Stimulated activated CD4-positive, alpha-beta T cell treated with anti-CD3 and anti-CD28 coated beads, TNF-alpha, amount 100 ng/mL, for 4 hours (primary cell): ENCODE results near the gene CINP.
"Not testable (repeated sequence)": the region's sequence is repeated elsewhere in the genome, so short reads cannot be mapped to it uniquely, and the experiment has no call there.

Experiments used
- DNase-seq, 3 experiments: peaks; one replicate each; pipeline ENCODE4 v3.0.0-alpha.2; 2020; ENCODE audit warnings: low read depth in 3 of 3

Gene CINP

GRCh38 chr14:102320671-102321455, 41.8 kb downstream of the CINP start:
- no peak for DNase-seq

GRCh38 chr14:102320033-102320660, 42.5 kb downstream of the CINP start:
- DNase-seq, result peak in 2 of 3 experiments; percentile 26 to 37

- peak; percentile 89 to 96 (median 89) for DNase-seq
These were observed 43.2 kb downstream of the CINP start, which contains the start of gene ZNF839 for GRCh38 chr14:102319351-102320032. Gene ZNF839 (plus strand): TSS chr14:102319746. CDS start chr14:102319766, 20 bp downstream.

- DNase-seq, result no peak
These were observed 43.9 kb downstream of the CINP start for GRCh38 chr14:102318781-102319276.

- DNase-seq, result no peak
These were observed 45.0 kb downstream of the CINP start for GRCh38 chr14:102317564-102318248.

- DNase-seq, result peak; percentile 89 to 96 (median 92)
These were observed 45.7 kb downstream of the CINP start for GRCh38 chr14:102316743-102317563.

- no peak for DNase-seq
These were observed 46.4 kb downstream of the CINP start for GRCh38 chr14:102316338-102316742.

GRCh38 chr14:102315121-102315520, 47.6 kb downstream of the CINP start:
- DNase-seq, result no peak

GRCh38 chr14:102314242-102315011, 48.3 kb downstream of the CINP start:
- peak; percentile 65 to 71 (median 70) for DNase-seq

- peak; percentile 93 to 95 (median 94) for DNase-seq
These were observed 57.8 kb downstream of the CINP start, which contains the start of gene MOK for GRCh38 chr14:102304611-102305506. Gene MOK (minus strand): TSS chr14:102305164. CDS start chr14:102304968, 196 bp downstream.

- no peak for DNase-seq
These were observed 59.0 kb downstream of the CINP start for GRCh38 chr14:102303664-102304063.

GRCh38 chr14:102298303-102299070, 64.2 kb downstream of the CINP start:
- DNase-seq, result not testable (repeated sequence)
